Raji (cell line): ENCODE results near the gene EVA1A.

Source experiments
- POLR2A ChIP-seq: IDR thresholded peaks from 2 replicates; pipeline ENCODE4 v1.6.1; 2011; ENCODE audit warnings: low read depth, low read length, control low read depth; ENCODE audit not compliant: insufficient read depth

Gene EVA1A

DNA sequence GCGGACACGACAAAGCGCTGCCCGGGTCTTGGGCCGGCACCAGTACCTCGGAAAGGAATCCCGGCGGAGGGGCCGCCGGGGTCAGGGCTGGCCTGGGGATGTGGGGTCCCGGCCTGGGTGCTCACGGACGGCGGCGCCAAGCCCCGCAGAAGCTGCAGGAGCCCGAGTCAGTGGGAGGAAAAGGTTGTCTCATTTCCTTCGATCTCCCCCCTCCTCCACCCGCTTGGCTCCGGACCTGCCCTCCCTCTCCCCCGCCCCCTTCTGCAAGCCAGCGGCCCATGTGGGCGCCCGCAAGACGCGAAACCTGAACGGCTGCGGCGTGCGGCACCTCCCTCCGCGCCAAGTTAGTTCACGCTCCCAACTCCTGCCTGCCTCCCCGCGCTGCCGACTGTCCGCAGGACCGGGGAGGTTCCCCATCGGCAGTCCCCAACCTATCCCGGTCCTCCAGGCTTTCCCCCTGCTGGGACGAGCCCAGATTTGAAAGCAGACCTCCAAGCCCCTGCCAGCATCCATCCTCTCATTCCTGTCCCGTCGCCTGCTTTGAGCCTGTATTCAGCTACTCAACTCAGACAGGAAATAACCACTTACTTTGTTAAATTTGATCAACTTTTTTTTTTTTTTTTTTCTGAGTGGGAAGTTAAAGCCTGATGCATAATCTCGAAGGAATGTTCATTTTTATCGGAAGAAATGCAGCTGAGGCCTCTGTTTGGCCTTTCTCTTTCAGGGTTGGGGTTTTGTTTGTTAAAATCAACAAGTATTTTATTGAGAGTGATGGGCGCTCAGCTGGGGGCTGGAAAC lies at the start of gene EVA1A:
EVA1A (minus strand) TSS at position 172 of the 798 bp plus-strand sequence. CDS start 42,799 bp downstream, outside the sequence.
- TF ChIP-seq POLR2A, result no peak

DNA sequence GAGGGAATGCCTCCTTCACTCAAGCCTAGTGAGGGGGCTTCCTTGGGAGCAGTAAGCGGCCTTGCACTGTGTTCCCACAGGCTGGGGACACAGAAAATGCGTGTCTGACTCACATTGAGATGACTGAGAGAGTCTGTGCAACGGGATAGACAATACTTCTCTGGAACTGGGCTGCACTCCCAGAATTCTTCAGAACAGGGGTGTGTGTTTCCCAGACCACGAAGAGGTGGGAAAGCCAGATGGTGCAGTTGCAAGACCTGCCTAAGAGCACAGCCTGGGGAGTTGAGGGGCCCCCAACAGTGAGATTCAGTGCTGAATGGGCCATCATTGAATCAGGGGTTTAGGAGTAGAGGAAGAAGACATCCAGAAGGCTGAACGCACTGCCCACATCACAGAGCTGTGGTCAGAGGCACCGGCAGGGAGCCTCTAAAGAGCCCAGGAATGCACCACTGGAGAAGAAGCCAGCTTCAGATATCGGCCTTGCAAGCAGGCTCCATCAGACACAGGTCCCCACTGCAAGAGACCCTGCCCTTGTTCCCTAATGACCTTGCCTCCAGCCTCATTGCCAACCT lies 49.3 kb upstream of the EVA1A start:
- TF ChIP-seq POLR2A, result no peak

DNA sequence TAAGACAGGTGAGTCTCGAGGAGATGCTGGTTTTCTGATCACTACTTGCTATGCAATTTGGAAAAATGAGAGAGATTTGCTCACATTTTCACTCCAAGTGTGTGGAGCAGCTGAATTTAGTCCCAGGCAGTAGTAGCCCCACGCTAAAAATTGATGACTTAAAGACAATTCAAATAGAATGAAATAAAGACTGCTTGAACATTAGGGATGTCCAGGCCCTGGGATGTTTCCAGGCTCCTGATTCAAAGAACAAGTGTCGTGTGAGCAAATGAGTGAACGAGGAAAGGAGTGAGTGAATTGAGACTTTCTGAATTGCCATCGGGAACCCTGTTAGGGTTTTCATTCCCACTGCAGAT lies 48.6 kb upstream of the EVA1A start:
- no peak for TF ChIP-seq POLR2A

GRCh38 chr2:75608684-75609333 lies 48.1 kb upstream of the EVA1A start:
- TF ChIP-seq POLR2A, result no peak

DNA sequence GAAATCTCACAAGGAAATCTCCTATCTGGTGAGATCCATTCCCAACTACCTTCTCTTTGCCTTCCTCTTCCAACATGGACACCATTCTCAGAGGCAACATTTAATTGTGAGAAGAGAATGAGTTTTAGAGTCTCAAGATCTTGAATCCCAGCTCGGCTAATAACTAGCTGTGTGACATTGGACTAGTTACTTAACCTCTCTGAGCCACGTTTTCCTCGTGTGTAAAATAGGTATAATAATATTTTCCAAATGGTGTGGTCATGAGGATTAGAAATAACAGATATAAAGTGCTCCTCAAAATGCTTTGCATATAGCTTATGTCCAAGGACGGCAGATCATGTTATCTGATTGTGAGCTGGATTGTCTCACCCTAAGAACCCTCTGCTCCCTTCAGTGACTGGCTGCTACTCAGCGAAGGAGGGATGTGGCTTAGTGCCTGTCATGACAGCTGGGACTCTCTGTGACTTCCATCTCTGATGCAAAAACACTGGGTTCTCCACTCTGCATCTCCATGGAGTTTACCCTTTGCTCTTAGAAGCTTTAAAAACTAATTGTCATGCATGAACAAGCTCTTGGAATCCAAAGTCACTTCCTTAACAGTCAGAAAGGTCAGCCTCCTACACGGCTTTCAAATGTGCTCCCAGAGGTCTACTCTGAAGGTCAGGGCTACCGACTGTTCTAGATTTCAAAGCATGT lies 47.4 kb upstream of the EVA1A start:
- TF ChIP-seq POLR2A, result no peak

GRCh38 chr2:75607400-75607798 lies 46.7 kb upstream of the EVA1A start:
- TF ChIP-seq POLR2A, result no peak

DNA sequence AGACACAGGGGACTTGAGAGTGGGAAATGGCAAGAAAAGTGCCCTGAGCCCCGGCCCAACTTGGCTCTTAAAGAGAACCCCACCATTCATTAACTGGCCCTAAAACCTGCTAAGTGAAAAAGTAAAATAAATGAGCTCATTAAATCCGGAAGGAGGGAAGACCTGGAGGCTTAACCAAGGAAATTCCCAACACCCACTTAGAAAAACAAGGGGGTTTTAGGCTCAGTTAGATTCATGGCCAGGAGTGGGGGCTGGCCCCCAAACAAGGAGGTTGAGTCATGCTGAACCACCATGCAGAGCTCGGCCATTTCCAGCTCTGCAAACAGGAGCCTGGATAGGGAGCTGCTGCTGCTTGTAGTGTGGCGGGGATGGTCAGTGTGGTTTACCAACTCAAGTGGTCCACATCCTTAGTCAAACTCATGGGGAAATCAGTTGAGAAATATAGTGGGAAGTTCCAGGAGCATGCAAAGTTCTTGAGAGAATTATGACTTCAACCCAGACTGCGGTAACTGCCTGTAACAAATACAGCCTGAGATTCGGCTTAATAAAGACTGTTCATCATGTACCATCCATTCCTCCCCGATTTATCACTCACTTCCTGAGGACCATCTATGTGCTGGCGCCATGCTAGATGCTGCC lies 46.1 kb upstream of the EVA1A start:
- no peak for TF ChIP-seq POLR2A

DNA sequence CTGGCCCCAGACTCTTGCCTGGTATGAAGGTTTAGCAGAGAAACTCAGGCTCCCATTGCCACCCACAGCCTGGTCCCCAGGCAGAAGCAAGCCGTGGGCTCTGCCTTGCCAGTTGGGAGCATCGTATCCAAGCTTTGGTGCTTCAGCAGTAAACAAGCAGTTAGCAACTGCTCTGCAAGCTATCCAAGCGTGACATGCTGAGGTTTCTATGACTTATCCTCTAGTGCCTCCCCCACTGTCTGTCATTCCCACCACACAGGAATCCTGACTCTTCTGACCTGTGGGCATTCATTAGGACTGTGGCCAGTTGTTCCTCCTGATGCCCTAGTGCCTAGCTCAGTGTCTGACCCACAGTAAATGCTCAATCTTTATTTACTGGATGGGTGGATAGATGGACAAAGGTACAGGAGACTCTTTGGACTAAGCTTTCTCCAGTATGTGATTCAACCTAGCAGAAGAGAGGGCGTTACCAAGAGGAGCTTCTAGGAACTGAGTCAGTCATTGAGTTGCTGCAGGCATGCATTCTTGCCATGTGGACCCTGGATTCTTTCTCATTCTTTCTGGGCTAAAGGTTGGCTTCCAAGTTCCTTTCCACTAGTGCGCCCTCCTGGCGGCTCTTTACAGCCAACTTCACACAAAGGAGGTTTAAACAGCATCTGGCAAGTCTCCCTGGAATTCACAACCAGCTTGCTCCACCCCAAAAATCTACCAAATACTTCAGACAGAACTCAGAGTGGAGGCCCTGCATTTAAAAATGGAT lies 45.2 kb upstream of the EVA1A start:
- TF ChIP-seq POLR2A, result no peak

GRCh38 chr2:75604484-75604883 lies 43.7 kb upstream of the EVA1A start:
- TF ChIP-seq POLR2A, result no peak

DNA sequence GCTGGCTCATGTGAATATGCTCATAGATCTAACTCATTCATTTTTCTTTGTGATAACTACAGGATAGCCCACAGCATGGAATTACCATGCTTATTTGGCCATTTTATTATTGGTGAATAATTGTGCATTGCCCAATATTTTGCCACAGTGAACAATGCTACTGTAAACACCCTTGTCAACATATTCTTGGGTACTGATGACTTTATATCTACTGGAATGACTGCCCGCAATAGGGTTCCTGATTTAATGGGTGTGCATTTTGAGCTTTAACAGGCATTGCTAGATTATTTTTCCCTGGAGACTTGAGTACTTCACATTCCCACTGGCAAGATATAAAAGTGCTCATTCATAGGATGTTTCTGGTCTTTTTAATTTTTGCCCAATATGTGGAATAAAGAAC lies 42.7 kb upstream of the EVA1A start:
- no peak for TF ChIP-seq POLR2A

DNA sequence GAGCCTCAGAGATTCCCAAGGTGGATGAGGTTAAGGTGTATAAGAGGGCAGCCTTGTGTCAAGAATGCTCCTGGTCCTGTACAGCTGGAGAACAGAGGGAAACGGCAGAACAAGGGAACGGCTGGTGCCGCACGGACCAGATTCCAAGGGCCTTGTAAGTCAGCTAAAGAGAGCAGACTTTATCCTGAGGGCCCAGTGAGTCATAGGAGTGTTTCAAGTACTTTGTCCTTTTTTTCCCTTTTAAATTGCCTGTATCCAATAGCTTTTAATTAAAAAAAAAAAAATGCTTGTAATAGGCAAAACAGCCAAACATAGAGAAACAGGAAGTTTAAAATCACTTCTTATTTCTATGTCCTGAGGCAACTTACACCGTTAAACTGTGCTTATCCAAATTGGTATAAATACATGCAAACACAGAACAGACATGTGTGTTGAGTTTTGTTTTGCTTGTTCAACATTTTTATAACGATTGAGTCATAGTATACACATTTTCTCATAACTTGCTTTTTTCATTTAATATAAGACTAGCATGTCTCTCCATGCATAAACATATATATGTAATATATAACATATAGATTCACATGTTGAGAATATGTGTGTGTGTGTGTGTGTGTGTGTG lies 42.1 kb upstream of the EVA1A start:
- no peak for TF ChIP-seq POLR2A

GRCh38 chr2:75600461-75601011 lies 39.8 kb upstream of the EVA1A start:
- TF ChIP-seq POLR2A, result no peak

DNA sequence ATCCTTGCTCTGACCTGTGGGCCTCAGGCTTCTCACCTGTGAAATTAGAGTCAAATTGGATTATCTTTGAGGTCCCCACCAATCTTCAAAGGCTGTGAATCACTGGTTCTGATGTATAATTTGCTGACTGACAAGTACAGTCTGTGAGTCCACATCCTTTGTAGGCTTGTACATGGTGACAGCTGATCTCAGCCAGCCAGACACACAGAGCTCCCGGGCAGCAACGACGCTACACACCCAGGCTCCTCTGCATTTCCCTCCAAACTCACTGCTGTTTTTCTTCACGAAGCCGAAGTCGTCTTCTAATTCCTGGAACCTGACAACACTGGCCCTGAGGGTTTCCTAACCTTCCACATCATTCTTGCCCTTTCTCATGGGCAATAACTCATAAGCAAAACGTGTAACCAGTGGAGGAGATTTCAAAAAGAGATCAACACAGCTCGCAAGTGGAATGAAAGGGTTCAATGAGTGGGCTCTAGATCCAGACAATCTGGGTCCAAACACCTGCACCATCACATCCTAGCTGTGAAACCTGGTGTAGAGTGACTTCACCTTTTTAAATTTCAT lies 37.9 kb upstream of the EVA1A start:
- no peak for TF ChIP-seq POLR2A

GRCh38 chr2:75597949-75598348 lies 37.2 kb upstream of the EVA1A start:
- no peak for TF ChIP-seq POLR2A

DNA sequence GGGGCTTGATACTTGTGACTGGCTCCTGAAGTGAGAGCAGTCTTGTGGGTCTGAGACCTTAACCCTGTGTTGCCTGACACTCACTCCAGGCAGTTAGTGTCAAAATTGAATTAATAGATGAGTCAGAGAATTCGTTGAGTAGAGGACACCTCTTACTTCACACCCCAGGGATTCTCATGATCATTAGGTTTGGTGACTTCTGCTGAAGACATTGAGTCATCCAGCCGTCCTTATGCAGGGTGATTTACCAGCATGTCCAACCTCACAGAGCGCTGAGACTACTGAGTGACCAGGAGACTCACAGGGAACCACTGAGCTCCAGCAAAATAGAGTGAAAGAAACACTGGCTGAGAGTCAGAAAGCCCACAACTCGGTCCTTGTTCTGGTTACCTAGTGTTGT lies 36.0 kb upstream of the EVA1A start:
- TF ChIP-seq POLR2A, result no peak
